Activated CD8-positive, alpha-beta T cell treated with anti-CD3 and anti-CD28 coated beads for 36 hours (primary cell): Measurements from ENCODE around the gene CMSS1. TPM values are rescaled to one million over a fixed set of nuclear protein-coding genes. Genes with fewer than 3 reads are reported as not detected.

ENCODE experiments used
- ATAC-seq: fragments of 200-7000 bp; cut with Tn5 transposase; one replicate; pipeline ENCODE4 v1.10.0; 2021; ENCODE audit warnings: mild to moderate bottlenecking, moderate library complexity
- CTCF ChIA-PET: fragments of 350-600 bp; sonication (Branson Sonifier 250); formaldehyde crosslinking; loops from one replicate; lab custom pipeline; 2021; ENCODE audit warnings: antibody characterized with exemption; lab: Charles Lee
- POLR2A ChIA-PET: fragments of 350-600 bp; sonication (Branson Sonifier 250); formaldehyde crosslinking; loops from one replicate; lab custom pipeline; 2021; ENCODE audit warnings: antibody characterized with exemption; lab: Charles Lee
- DNase-seq: peaks from one replicate; pipeline ENCODE4 v3.0.0-alpha.2; 2020
- H3K27ac Mint-ChIP-seq: one replicate; pipeline ENCODE4 v1.8.0; 2021; ENCODE audit warnings: mild to moderate bottlenecking, mixed read lengths
- H3K27me3 Mint-ChIP-seq: one replicate; pipeline ENCODE4 v1.8.0; 2021; ENCODE audit warnings: mixed read lengths
- H3K36me3 Mint-ChIP-seq: one replicate; pipeline ENCODE4 v1.8.0; 2021; ENCODE audit warnings: low read depth, mixed read lengths
- H3K4me1 Mint-ChIP-seq: one replicate; pipeline ENCODE4 v1.8.0; 2021; ENCODE audit warnings: low read depth, mixed read lengths
- H3K4me3 Mint-ChIP-seq: one replicate; pipeline ENCODE4 v1.8.0; 2021; ENCODE audit warnings: mild to moderate bottlenecking, moderate library complexity, mixed read lengths
- H3K9me3 Mint-ChIP-seq: one replicate; pipeline ENCODE4 v1.8.0; 2021; ENCODE audit warnings: mixed read lengths
- CTCF ChIP-seq: fragments of 200-600 bp; IDR thresholded peaks from one replicate; pipeline ENCODE4 v1.8.0; 2022; ENCODE audit warnings: antibody characterized with exemption, mild to moderate bottlenecking
- intact Hi-C: fragments of 100-400 bp; cut with micrococcal nuclease; formaldehyde crosslinking; loops from one replicate; pipeline ENCODE4 v1.10.0; 2022
- total RNA-seq, 2 experiments: library from RNA; stranded (reverse); gene quantifications; one replicate each; pipeline ENCODE4 v1.2.3, GENCODE V29; 2021

The CMSS1 gene
- total RNA-seq, 2 experiments from 2014 or later, result 93.9 to 110 TPM

- ATAC-seq (no peak), DNase-seq (no peak)
- Mint-ChIP-seq H3K36me3 (peaks cover 15% of the 10 kb centered on the region), H3K27me3 (no peaks in the 10 kb centered on the region), H3K27ac (no peak overlapping the region), H3K9me3 (no peaks in the 10 kb centered on the region), H3K4me3 (no peak overlapping the region), H3K4me1 (peaks cover 1% of the 10 kb centered on the region)
- TF ChIP-seq CTCF, result no peak
- POLR2A ChIA-PET, result no interaction called here
- intact Hi-C loops, result no loop called here
- CTCF ChIA-PET, result interaction anchor here (1.4 kb wide), 1 partner anchor 142 kb away, joined by 3 read pairs; no protein-coding TSS in a partner anchor
These were observed 294.1 kb downstream of the CMSS1 start for GRCh38 chr3:100111728-100112127.

GRCh38 chr3:100113723-100114412, 296.2 kb downstream of the CMSS1 start:
- Mint-ChIP-seq H3K36me3 (peaks cover 13% of the 10 kb centered on the region), H3K9me3 (no peaks in the 10 kb centered on the region), H3K27me3 (no peaks in the 10 kb centered on the region), H3K4me3 (no peak overlapping the region), H3K4me1 (no peaks in the 10 kb centered on the region), H3K27ac (no peak overlapping the region)
- ATAC-seq (no peak), DNase-seq (no peak)
- POLR2A ChIA-PET, result interaction anchor here (1.2 kb wide), 1 partner anchor 13 kb away, joined by 3 read pairs; no protein-coding TSS in a partner anchor
- no peak for TF ChIP-seq CTCF
- CTCF ChIA-PET, result no interaction called here
- intact Hi-C loops, result no loop called here

- H3K9me3 Mint-ChIP-seq, result no peaks in the 10 kb centered on the region
- DNase-seq (no peak), ATAC-seq (no peak)
- no peak within 1 kb of the TSS for H3K27ac Mint-ChIP-seq
- ChIA-PET CTCF (no interaction called here), POLR2A (interaction anchor here (1.2 kb wide), 1 partner anchor 12 kb away, joined by 3 read pairs; no protein-coding TSS in a partner anchor)
- no peak for TF ChIP-seq CTCF
- H3K4me1 Mint-ChIP-seq, result no peaks in the 10 kb centered on the region
- intact Hi-C loops, result no loop called here
- H3K27me3 Mint-ChIP-seq, result no peaks in the 10 kb centered on the region
- H3K4me3 Mint-ChIP-seq, result no peak within 1 kb of the TSS
- H3K36me3 Mint-ChIP-seq, result peaks cover 11% of the 10 kb centered on the region
These were observed 296.9 kb downstream of the CMSS1 start, which contains the start of gene FILIP1L for GRCh38 chr3:100114413-100115030. TSS of gene FILIP1L (minus strand) at chr3:100114501.

- H3K4me1 Mint-ChIP-seq, result no peaks in the 10 kb centered on the region
- no peak overlapping the region for H3K27ac Mint-ChIP-seq
- ATAC-seq (no peak), DNase-seq (no peak)
- no peak for TF ChIP-seq CTCF
- no peaks in the 10 kb centered on the region for H3K36me3 Mint-ChIP-seq
- intact Hi-C loops, result no loop called here
- H3K9me3 Mint-ChIP-seq, result no peaks in the 10 kb centered on the region
- CTCF ChIA-PET, result no interaction called here
- no peaks in the 10 kb centered on the region for H3K27me3 Mint-ChIP-seq
- no peak overlapping the region for H3K4me3 Mint-ChIP-seq
- POLR2A ChIA-PET, result no interaction called here
These were observed 299.4 kb downstream of the CMSS1 start for GRCh38 chr3:100117093-100117492.

GRCh38 chr3:100120012-100120411, 302.4 kb downstream of the CMSS1 start:
- H3K36me3 Mint-ChIP-seq, result no peaks in the 10 kb centered on the region
- H3K4me3 Mint-ChIP-seq, result no peak overlapping the region
- no peak for TF ChIP-seq CTCF
- H3K9me3 Mint-ChIP-seq, result no peaks in the 10 kb centered on the region
- POLR2A ChIA-PET, result no interaction called here
- DNase-seq, result no peak
- intact Hi-C loops, result no loop called here
- ATAC-seq, result no peak
- no peak overlapping the region for H3K27ac Mint-ChIP-seq
- CTCF ChIA-PET, result no interaction called here
- H3K4me1 Mint-ChIP-seq, result peaks cover 2% of the 10 kb centered on the region
- no peaks in the 10 kb centered on the region for H3K27me3 Mint-ChIP-seq
